Gastrocnemius medialis (tissue), 4 donors: ENCODE measurements around the gene NPL. TPM values are rescaled to one million over a fixed set of nuclear protein-coding genes. Genes with fewer than 3 reads are reported as not detected.

Experiments
- ATAC-seq, 2 donors: fragments of 150-250 bp; one replicate each; pipeline ENCODE4 v1.9.1; 2016
- DNase-seq, 2 donors: peaks; one replicate each; pipeline ENCODE4 v3.0.0-alpha.2; 2019
- H3K27ac ChIP-seq, 4 donors: fragments of 200-600 bp; sonication (generic); 1 replicate in 1 of 4; 2 replicates in 3 of 4; pipeline ENCODE4 v1.5.1; 2016 to 2018; ENCODE audit warnings: mild to moderate bottlenecking in 2 of 4, moderate library complexity in 1 of 4
- H3K27me3 ChIP-seq, 3 donors: fragments of 200-600 bp; sonication (generic) in 2 of 3; 1 replicate in 1 of 3; 2 replicates in 2 of 3; pipeline versions ENCODE4 v1.5.1 to v1.6.0; 2016 to 2019; ENCODE audit warnings: mild to moderate bottlenecking in 1 of 3, moderate library complexity in 1 of 3
- H3K36me3 ChIP-seq, 2 donors: fragments of 200-600 bp; sonication (generic) in 1 of 2; one replicate each; pipeline ENCODE4 v1.5.1; 2017 to 2018
- H3K4me1 ChIP-seq, 2 donors: fragments of 200-600 bp; sonication (generic) in 1 of 2; one replicate each; pipeline ENCODE4 v1.5.1; 2016 to 2017; ENCODE audit warnings: mild to moderate bottlenecking in 2 of 2
- H3K4me3 ChIP-seq, 4 donors: fragments of 200-600 bp; sonication (generic) in 3 of 4; 1 replicate in 1 of 4; 2 replicates in 3 of 4; pipeline ENCODE4 v1.5.1; 2016 to 2019; ENCODE audit warnings: mild to moderate bottlenecking in 2 of 4
- H3K9me3 ChIP-seq, 3 donors: fragments of 200-600 bp; sonication (generic) in 2 of 3; 1 replicate in 1 of 3; 2 replicates in 2 of 3; pipeline ENCODE4 v1.5.1; 2016 to 2019
- POLR2A ChIP-seq, 2 donors: fragments of 450-650 bp; IDR thresholded peaks; one replicate each; pipeline ENCODE4 v1.6.1; 2017; ENCODE audit warnings: antibody characterized with exemption in 2 of 2, mild to moderate bottlenecking in 2 of 2, moderate library complexity in 2 of 2
- in situ Hi-C, 4 donors: fragments of 200-750 bp; cut with MboI; loops; one replicate each; pipeline versions ENCODE4 v1.15.0 to v1.8.0; 2017; ENCODE audit warnings: low sequenced_read_pairs in 4 of 4
- intact Hi-C: fragments of 100-400 bp; cut with DNase I; formaldehyde crosslinking; loops from one replicate; pipeline ENCODE4 v1.15.1; 2023; ENCODE audit warnings: low total_unique reads
- total RNA-seq, 4 donors: library from RNA; depleted of rRNA; stranded (reverse); fragments of >200 nt; gene quantifications; one replicate each; pipeline versions ENCODE4 v1.1.0 to v1.2.3, GENCODE V29; 2016
- TF ChIP-seq, protein P1 (sequence below), 5 experiments: fragments of 450-650 bp in 3 of 5; fragments of 200-600 bp in 2 of 5; sonication (generic) in 2 of 5; IDR thresholded peaks in 4 of 5; conservative IDR thresholded peaks in 1 of 5; 1 replicate in 4 of 5; 2 replicates in 1 of 5; pipeline ENCODE4 v1.5.1; 2016 to 2019; ENCODE audit warnings: antibody characterized with exemption in 5 of 5, mild to moderate bottlenecking in 3 of 5, moderate library complexity in 3 of 5

Gene NPL
- total RNA-seq, 4 donors from 2014 or later, result 2.7 to 6.5 (median 4.3) TPM

DNA sequence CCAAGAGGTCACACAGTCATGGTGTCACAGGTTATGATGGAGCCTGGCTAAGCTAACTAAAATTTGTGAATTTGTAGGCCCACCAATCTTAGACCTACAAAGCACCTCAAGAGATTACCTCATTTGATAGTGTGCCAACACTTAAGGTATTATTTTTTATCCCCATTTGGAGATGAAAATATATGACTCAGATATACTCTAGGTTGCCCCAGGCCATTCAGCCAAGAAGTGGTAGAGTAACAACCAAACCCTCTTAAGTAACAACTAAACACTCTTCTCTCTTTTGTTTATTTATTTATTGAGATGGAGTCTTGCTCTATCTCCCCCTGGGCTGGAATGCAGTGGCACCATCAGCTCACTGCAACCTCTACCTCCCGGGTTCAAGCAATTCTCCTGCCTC lies 14.3 kb downstream of the NPL start:
- Histone ChIP-seq H3K4me1 (no peaks in the 10 kb centered on the region), H3K27ac (no peak overlapping the region), H3K4me3 (no peak overlapping the region), H3K27me3 (no peaks in the 10 kb centered on the region), H3K9me3 (no peaks in the 10 kb centered on the region), H3K36me3 (peaks cover 0 to 29% of the 10 kb centered on the region in 2 donors)
- DNase-seq (no peak), ATAC-seq (no peak)
- in situ Hi-C loops, result no loop called here
- intact Hi-C loops, result no loop called here
- no peak for TF ChIP-seq POLR2A (IDR thresholded peaks at IDR 0.05)
- TF ChIP-seq, protein P1, sequence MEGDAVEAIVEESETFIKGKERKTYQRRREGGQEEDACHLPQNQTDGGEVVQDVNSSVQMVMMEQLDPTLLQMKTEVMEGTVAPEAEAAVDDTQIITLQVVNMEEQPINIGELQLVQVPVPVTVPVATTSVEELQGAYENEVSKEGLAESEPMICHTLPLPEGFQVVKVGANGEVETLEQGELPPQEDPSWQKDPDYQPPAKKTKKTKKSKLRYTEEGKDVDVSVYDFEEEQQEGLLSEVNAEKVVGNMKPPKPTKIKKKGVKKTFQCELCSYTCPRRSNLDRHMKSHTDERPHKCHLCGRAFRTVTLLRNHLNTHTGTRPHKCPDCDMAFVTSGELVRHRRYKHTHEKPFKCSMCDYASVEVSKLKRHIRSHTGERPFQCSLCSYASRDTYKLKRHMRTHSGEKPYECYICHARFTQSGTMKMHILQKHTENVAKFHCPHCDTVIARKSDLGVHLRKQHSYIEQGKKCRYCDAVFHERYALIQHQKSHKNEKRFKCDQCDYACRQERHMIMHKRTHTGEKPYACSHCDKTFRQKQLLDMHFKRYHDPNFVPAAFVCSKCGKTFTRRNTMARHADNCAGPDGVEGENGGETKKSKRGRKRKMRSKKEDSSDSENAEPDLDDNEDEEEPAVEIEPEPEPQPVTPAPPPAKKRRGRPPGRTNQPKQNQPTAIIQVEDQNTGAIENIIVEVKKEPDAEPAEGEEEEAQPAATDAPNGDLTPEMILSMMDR (IDR thresholded peaks at IDR 0.05 in 4 of 5, conservative IDR thresholded peaks at IDR 0.05 in 1 of 5), result no peak

DNA sequence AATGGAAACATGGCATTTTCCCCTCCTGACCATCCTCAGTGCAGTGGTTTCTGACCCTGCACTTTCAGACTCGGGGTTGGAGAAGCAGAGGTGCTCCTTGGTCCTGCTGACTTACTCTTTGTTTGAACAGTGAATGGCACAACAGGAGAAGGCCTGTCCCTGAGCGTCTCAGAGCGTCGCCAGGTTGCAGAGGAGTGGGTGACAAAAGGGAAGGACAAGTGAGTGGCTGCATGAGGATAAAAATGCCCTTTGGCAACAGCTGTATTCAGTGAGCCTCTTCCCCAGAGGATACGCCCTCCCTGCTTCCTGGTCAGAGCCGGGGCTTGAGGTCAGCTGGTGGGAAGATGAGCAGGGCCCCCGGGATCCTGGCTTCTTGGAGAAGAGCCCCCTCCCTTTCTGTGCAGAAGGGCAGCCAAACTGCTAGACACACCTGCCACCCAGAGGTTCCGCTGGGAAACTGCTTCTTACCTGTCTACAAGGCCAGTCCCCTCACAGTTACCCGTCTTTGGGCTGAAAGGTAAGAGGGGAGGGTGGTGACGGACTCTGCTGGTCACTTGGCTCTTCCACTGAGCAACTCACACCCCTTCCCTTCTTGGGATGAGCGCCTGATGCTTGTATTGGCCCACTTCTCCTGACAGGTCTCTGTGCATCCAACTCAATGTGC lies 16.6 kb downstream of the NPL start:
- ATAC-seq (no peak), DNase-seq (no peak)
- no peaks in the 10 kb centered on the region for H3K4me1 ChIP-seq
- no peaks in the 10 kb centered on the region for H3K9me3 ChIP-seq
- TF ChIP-seq, protein P1 (IDR thresholded peaks at IDR 0.05 in 4 of 5, conservative IDR thresholded peaks at IDR 0.05 in 1 of 5), result no peak
- no peak for TF ChIP-seq POLR2A (IDR thresholded peaks at IDR 0.05)
- no peak overlapping the region for H3K27ac ChIP-seq
- intact Hi-C loops, result no loop called here
- H3K27me3 ChIP-seq, result no peaks in the 10 kb centered on the region
- in situ Hi-C loops, result no loop called here
- no peak overlapping the region for H3K4me3 ChIP-seq
- peaks cover 0 to 40% of the 10 kb centered on the region in 2 donors for H3K36me3 ChIP-seq

DNA sequence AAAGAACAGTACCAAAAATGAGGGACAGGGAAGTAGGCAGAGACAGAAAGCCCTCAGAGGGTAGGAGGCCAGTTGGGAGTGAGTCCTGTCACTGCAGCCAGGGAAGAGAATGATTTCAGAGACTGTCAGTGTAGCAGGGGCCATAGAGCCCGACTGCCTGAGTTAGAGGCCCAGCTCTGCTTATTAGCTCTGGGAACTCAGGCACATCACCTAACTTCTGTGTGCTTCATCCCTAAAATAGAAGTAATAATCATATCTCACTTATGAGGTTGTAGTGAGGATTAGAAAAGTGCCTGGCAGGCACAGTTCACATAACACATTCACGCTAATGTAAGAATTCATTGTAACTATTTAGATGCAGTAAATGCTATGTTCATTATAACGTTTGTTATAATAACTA lies 18.3 kb downstream of the NPL start:
- Histone ChIP-seq H3K27me3 (no peaks in the 10 kb centered on the region), H3K4me1 (no peaks in the 10 kb centered on the region), H3K9me3 (no peaks in the 10 kb centered on the region), H3K4me3 (no peak overlapping the region), H3K27ac (no peak overlapping the region), H3K36me3 (peaks cover 0 to 51% of the 10 kb centered on the region in 2 donors)
- no peak for DNase-seq
- in situ Hi-C loops (no loop called here), intact Hi-C loops (no loop called here)
- no peak for ATAC-seq
- TF ChIP-seq, protein P1 (IDR thresholded peaks at IDR 0.05 in 4 of 5, conservative IDR thresholded peaks at IDR 0.05 in 1 of 5), result no peak
- TF ChIP-seq POLR2A (IDR thresholded peaks at IDR 0.05), result no peak

DNA sequence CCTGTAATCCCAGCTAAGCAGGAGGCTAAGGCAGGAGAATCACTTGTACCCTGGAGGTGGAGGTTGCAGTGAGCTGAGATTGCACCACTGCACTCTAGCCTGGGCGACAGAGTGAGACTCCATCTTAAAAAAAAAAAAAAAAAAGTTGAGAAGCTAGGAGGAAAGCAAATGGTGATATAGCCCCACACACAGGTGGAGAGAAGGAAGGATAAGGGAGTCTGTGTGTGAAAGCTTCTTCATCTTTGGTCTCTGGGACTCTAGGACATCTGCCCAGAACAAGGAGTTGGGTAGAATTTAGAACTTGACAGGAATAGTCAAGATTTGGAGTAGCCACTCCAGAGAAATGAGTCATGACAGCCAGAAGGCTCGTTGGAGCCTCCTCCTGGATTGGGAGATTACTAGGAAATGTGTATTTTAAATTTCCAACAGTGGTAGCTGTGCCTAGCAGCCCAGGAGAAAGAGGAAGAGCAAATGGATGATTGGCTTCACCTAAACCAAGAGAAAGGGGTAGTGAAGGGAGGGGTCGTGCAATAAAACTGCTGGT lies 19.9 kb downstream of the NPL start:
- ATAC-seq (no peak), DNase-seq (no peak)
- Histone ChIP-seq H3K9me3 (no peaks in the 10 kb centered on the region), H3K4me3 (no peak overlapping the region), H3K4me1 (no peaks in the 10 kb centered on the region), H3K36me3 (peaks cover 0 to 57% of the 10 kb centered on the region in 2 donors), H3K27ac (no peak overlapping the region), H3K27me3 (no peaks in the 10 kb centered on the region)
- no peak for TF ChIP-seq POLR2A (IDR thresholded peaks at IDR 0.05)
- TF ChIP-seq, protein P1 (IDR thresholded peaks at IDR 0.05 in 4 of 5, conservative IDR thresholded peaks at IDR 0.05 in 1 of 5), result no peak
- in situ Hi-C loops, result no loop called here
- intact Hi-C loops, result no loop called here
